H1 (cell line): ENCODE data around the gene GRAMD2A. TPM values are rescaled to one million over a fixed set of nuclear protein-coding genes. Genes with fewer than 3 reads are reported as not detected.

Experiments used
- CTCF ChIA-PET: fragments of 300-600 bp; sonication (Branson Sonifier 250); formaldehyde crosslinking; loops from one replicate; lab custom pipeline; 2021; ENCODE audit not compliant: partially characterized antibody; lab: Charles Lee
- POLR2A ChIA-PET: fragments of 300-600 bp; sonication (Branson Sonifier 250); formaldehyde crosslinking; loops from one replicate; lab custom pipeline; 2021; ENCODE audit warnings: inconsistent platforms; ENCODE audit not compliant: partially characterized antibody; lab: Charles Lee
- DNase-seq, 2 experiments: peaks; one replicate each; pipeline versions ENCODE4 v3.0.0 to v3.0.0-alpha.2; 2010 to 2022; ENCODE audit warnings: low spot score in 2 of 2, low read depth in 1 of 2, mixed read lengths in 1 of 2
- FAIRE-seq: peaks from 2 replicates; lab custom pipeline; 2011; peaks lifted over from hg19 to GRCh38; lab: Jason Lieb, UNC
- H2AFZ ChIP-seq: 2 replicates; pipeline ENCODE4 v1.8.1; 2012; ENCODE audit warnings: low read length, inconsistent platforms
- H2AK5ac ChIP-seq: 2 replicates; pipeline ENCODE4 v1.6.1; 2013; ENCODE audit warnings: low read depth, low read length
- H2BK120ac ChIP-seq: replicated peaks from 2 replicates; pipeline ENCODE3; 2013; ENCODE audit warnings: low read depth, low read length, inconsistent platforms
- H2BK12ac ChIP-seq: 2 replicates; pipeline ENCODE4 v1.6.1; 2013; ENCODE audit warnings: low read depth, low read length
- H2BK15ac ChIP-seq: 2 replicates; pipeline ENCODE4 v1.6.1; 2013; ENCODE audit warnings: low read length
- H2BK20ac ChIP-seq: 2 replicates; pipeline ENCODE4 v1.6.1; 2013; ENCODE audit warnings: low read length
- H2BK5ac ChIP-seq: 2 replicates; pipeline ENCODE4 v1.6.1; 2013; ENCODE audit warnings: low read depth, low read length
- H3K14ac ChIP-seq: 2 replicates; pipeline ENCODE4 v1.6.1; 2013; ENCODE audit warnings: inconsistent platforms; ENCODE audit not compliant: insufficient read length
- H3K18ac ChIP-seq: 2 replicates; pipeline ENCODE4 v1.6.1; 2013; ENCODE audit warnings: low read length; ENCODE audit errors: extremely low read depth
- H3K23ac ChIP-seq: 2 replicates; pipeline ENCODE4 v1.6.1; 2013; ENCODE audit warnings: inconsistent platforms; ENCODE audit not compliant: insufficient read length
- H3K23me2 ChIP-seq: 2 replicates; pipeline ENCODE4 v1.6.1; 2013; ENCODE audit warnings: low read depth, low read length
- H3K27ac ChIP-seq: 2 replicates; pipeline ENCODE4 v1.6.1; 2011; ENCODE audit warnings: low read depth, low read length, inconsistent platforms
- H3K27me3 ChIP-seq, 4 experiments: replicated peaks in 1 of 4; 1 replicate in 1 of 4; 2 replicates in 3 of 4; pipeline versions ENCODE4 v1.6.1 to v1.8.1; 2011 to 2013; ENCODE audit warnings: low read length in 3 of 4, mild to moderate bottlenecking in 3 of 4, inconsistent platforms in 2 of 4, mixed read lengths in 2 of 4, moderate library complexity in 1 of 4; ENCODE audit not compliant: control insufficient read depth in 3 of 4, insufficient read depth in 3 of 4; ENCODE audit errors: extremely low read depth in 1 of 4
- H3K36me3 ChIP-seq, 4 experiments: 2 replicates each; pipeline versions ENCODE4 v1.6.1 to v1.8.1; 2011 to 2013; ENCODE audit warnings: mild to moderate bottlenecking in 4 of 4, low read length in 3 of 4, moderate library complexity in 2 of 4, control low read depth in 1 of 4, inconsistent platforms in 1 of 4; ENCODE audit not compliant: insufficient read depth in 4 of 4, control insufficient read depth in 2 of 4
- H3K4ac ChIP-seq: replicated peaks from 2 replicates; pipeline ENCODE3; 2013; ENCODE audit warnings: low read length, low read depth, mixed read lengths, inconsistent platforms; ENCODE audit not compliant: insufficient read length
- H3K4me1 ChIP-seq, 4 experiments: replicated peaks in 1 of 4; 1 replicate in 1 of 4; 2 replicates in 3 of 4; pipeline versions ENCODE4 v1.6.1 to v1.8.1; 2011 to 2013; ENCODE audit warnings: low read length in 3 of 4, inconsistent platforms in 2 of 4, mixed read lengths in 1 of 4; ENCODE audit not compliant: insufficient read depth in 4 of 4, control insufficient read depth in 3 of 4
- H3K4me2 ChIP-seq, 2 experiments: 2 replicates each; pipeline versions ENCODE4 v1.6.1 to v1.8.1; 2011 to 2013; ENCODE audit warnings: low read depth in 2 of 2, low read length in 2 of 2, control low read depth in 1 of 2, inconsistent platforms in 1 of 2, mild to moderate bottlenecking in 1 of 2; ENCODE audit not compliant: insufficient read depth in 1 of 2
- H3K4me3 ChIP-seq, 4 experiments: fragments of 200-600, 300-600 bp in 1 of 4; sonication (generic), shearing (Covaris generic), sonication (Bioruptor Twin) in 1 of 4; 2 replicates each; pipeline versions ENCODE4 v1.5.1 to v1.8.1; 2011 to 2016; ENCODE audit warnings: low read length in 4 of 4, low read depth in 3 of 4, control low read depth in 2 of 4, inconsistent platforms in 2 of 4, mild to moderate bottlenecking in 2 of 4, mixed read lengths in 1 of 4, moderate library complexity in 1 of 4; ENCODE audit not compliant: insufficient read depth in 2 of 4; ENCODE audit errors: extremely low read depth in 1 of 4
- H3K56ac ChIP-seq: replicated peaks from 2 replicates; pipeline ENCODE3; 2013; ENCODE audit warnings: low read depth, mild to moderate bottlenecking, mixed read lengths, low read length, inconsistent platforms; ENCODE audit not compliant: insufficient read length
- H3K79me1 ChIP-seq: 2 replicates; pipeline ENCODE4 v1.6.1; 2013; ENCODE audit warnings: low read depth, low read length, control low read depth
- H3K79me2 ChIP-seq, 2 experiments: 2 replicates each; pipeline versions ENCODE4 v1.6.1 to v1.8.1; 2012 to 2013; ENCODE audit warnings: low read length in 2 of 2, mild to moderate bottlenecking in 2 of 2, inconsistent platforms in 1 of 2; ENCODE audit not compliant: insufficient read depth in 2 of 2, control insufficient read depth in 1 of 2
- H3K9ac ChIP-seq, 4 experiments: replicated peaks in 1 of 4; 1 replicate in 1 of 4; 2 replicates in 3 of 4; pipeline versions ENCODE4 v1.6.1 to v1.8.1; 2011 to 2013; ENCODE audit warnings: low read depth in 3 of 4, low read length in 3 of 4, control low read depth in 2 of 4, mild to moderate bottlenecking in 2 of 4, moderate library complexity in 2 of 4, inconsistent platforms in 1 of 4; ENCODE audit errors: extremely low read depth in 1 of 4
- H3K9me3 ChIP-seq, 2 experiments: 2 replicates each; pipeline versions ENCODE4 v1.6.1 to v1.8.1; 2012 to 2013; ENCODE audit warnings: mild to moderate bottlenecking in 2 of 2, moderate library complexity in 2 of 2, control low read depth in 1 of 2, inconsistent platforms in 1 of 2, low read depth in 1 of 2, low read length in 1 of 2, mixed read lengths in 1 of 2; ENCODE audit not compliant: insufficient read depth in 2 of 2
- H4K20me1 ChIP-seq, 2 experiments: replicated peaks in 1 of 2; 2 replicates each; pipeline versions ENCODE3 to v1.8.1; 2011 to 2013; ENCODE audit warnings: inconsistent platforms in 2 of 2, low read length in 2 of 2, mild to moderate bottlenecking in 1 of 2; ENCODE audit not compliant: insufficient read depth in 2 of 2, control insufficient read depth in 1 of 2
- H4K5ac ChIP-seq: 2 replicates; pipeline ENCODE4 v1.6.1; 2013; ENCODE audit warnings: low read length, low read depth, mixed read lengths, inconsistent platforms; ENCODE audit not compliant: insufficient read length
- H4K8ac ChIP-seq: 2 replicates; pipeline ENCODE4 v1.8.0; 2013; ENCODE audit warnings: mild to moderate bottlenecking, moderate library complexity, low read length, inconsistent platforms; ENCODE audit not compliant: insufficient read depth; ENCODE audit errors: extremely low read depth
- H4K91ac ChIP-seq: replicated peaks from 2 replicates; pipeline ENCODE3; 2013; ENCODE audit warnings: low read length, mixed read lengths, inconsistent platforms; ENCODE audit not compliant: insufficient read length
- WGBS, 2 experiments: shearing (Covaris generic) in 1 of 2; methylation state at CpG; one replicate each; pipeline versions ENCODE4 v1.1.6 to v1.1.7; 2013 to 2015; ENCODE audit warnings: low lambda C conversion rate in 2 of 2, mixed read lengths in 2 of 2, inconsistent platforms in 1 of 2, low coverage in 1 of 2, missing lambda C conversion rate in 1 of 2; ENCODE audit not compliant: insufficient replicate concordance in 2 of 2, insufficient coverage in 1 of 2, insufficient read length in 1 of 2; ENCODE audit errors: extremely low coverage in 1 of 2, missing lambda C conversion rate in 1 of 2; 5-methylcytosine and 5-hydroxymethylcytosine counted together
- polyA plus RNA-seq, 7 experiments: library from polyadenylated mRNA; depleted of rRNA in 3 of 7; stranded (reverse) in 5 of 7; unstranded in 2 of 7; fragments of >200 nt in 5 of 7; fragments of 200-250 nt in 2 of 7; gene quantifications; 1 replicate in 5 of 7; 2 replicates in 1 of 7; 4 replicates in 1 of 7; pipeline versions ENCODE4 v1.2.1 to v1.2.3, GENCODE V29; 2011 to 2013; ENCODE audit warnings: missing spikeins in 2 of 7, mixed read lengths in 2 of 7
- total RNA-seq: library from RNA; stranded (reverse); fragmentation: NEBNext Ultra II Directional; extraction: Animal tissue kit (Norgen Biotek cat#: 25700); gene quantifications from 2 replicates; pipeline ENCODE4 v1.2.1, GENCODE V29; 2021
- TF ChIP-seq, protein P1 (sequence below): IDR thresholded peaks from 2 replicates; pipeline ENCODE4 v1.6.1; 2012; ENCODE audit warnings: low read length, inconsistent platforms

GRAMD2A gene
- total and polyA plus RNA-seq, 2 of the 8 experiments (the other 6 are each of a cell fraction or from before 2014, with no cell fraction given), result 0.57 to 1.5 TPM

- Histone ChIP-seq H3K4ac (no peak overlapping the region), H4K20me1 (no peaks in the 10 kb centered on the region), H2BK15ac (no peak overlapping the region), H3K79me1 (no peaks in the 10 kb centered on the region), H3K23me2 (no peaks in the 10 kb centered on the region), H4K5ac (no peak overlapping the region), H4K8ac (no peak overlapping the region), H2BK120ac (no peak overlapping the region), H3K18ac (no peak overlapping the region), H3K36me3 (no peaks in the 10 kb centered on the region; a peak in 1 of 8 replicates), H3K27me3 (no peaks in the 10 kb centered on the region), H2AFZ (no peak overlapping the region), H3K4me3 (no peak overlapping the region), H3K23ac (no peak overlapping the region), H2BK20ac (no peak overlapping the region), H3K9ac (no peak overlapping the region), H2BK5ac (no peak overlapping the region)
- 87% methylated on average over 4 of the region's 4 CpGs; no CpG with 5 or more reads in 1 of the 2 experiments for WGBS, 2 experiments
- CTCF ChIA-PET, result interaction anchor here (0.8 kb wide), 1 partner anchor 126 kb away, joined by 3 read pairs; no protein-coding TSS in a partner anchor
- TF ChIP-seq, protein P1, sequence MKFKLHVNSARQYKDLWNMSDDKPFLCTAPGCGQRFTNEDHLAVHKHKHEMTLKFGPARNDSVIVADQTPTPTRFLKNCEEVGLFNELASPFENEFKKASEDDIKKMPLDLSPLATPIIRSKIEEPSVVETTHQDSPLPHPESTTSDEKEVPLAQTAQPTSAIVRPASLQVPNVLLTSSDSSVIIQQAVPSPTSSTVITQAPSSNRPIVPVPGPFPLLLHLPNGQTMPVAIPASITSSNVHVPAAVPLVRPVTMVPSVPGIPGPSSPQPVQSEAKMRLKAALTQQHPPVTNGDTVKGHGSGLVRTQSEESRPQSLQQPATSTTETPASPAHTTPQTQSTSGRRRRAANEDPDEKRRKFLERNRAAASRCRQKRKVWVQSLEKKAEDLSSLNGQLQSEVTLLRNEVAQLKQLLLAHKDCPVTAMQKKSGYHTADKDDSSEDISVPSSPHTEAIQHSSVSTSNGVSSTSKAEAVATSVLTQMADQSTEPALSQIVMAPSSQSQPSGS, result no peak
- TF ChIP-seq, all 59 proteins: peak for 0
- no peak for FAIRE-seq
- Histone ChIP-seq H3K56ac (no peak overlapping the region), H3K27ac (no peak overlapping the region), H2AK5ac (no peak overlapping the region), H2BK12ac (no peak overlapping the region), H3K4me2 (no peak overlapping the region), H3K14ac (no peak overlapping the region), H4K91ac (no peak overlapping the region), H3K9me3 (no peaks in the 10 kb centered on the region), H3K79me2 (no peaks in the 10 kb centered on the region), H3K4me1 (no peaks in the 10 kb centered on the region)
- POLR2A ChIA-PET, result no interaction called here
- no peak for DNase-seq
Measured at GRCh38 chr15:72141171-72142084, 56.2 kb downstream of the GRAMD2A start.
